Right lobe of liver (tissue), 6 donors: ENCODE measurements around the gene ROCK2. TPM values are rescaled to one million over a fixed set of nuclear protein-coding genes. Genes with fewer than 3 reads are reported as not detected.

Experiments
- ATAC-seq, 4 donors: fragments of 200-7000 bp; cut with Tn5 transposase; one replicate each; pipeline ENCODE4 v1.9.1; 2020; ENCODE audit warnings: mild to moderate bottlenecking in 4 of 4, moderate library complexity in 4 of 4
- DNase-seq, 3 donors: peaks; one replicate each; pipeline ENCODE4 v3.0.0-alpha.2; 2020
- H3K27ac ChIP-seq, 3 donors: fragments of 200-600 bp; one replicate each; pipeline ENCODE4 v1.8.0; 2022
- H3K27me3 ChIP-seq, 2 donors: fragments of 200-600 bp; one replicate each; pipeline ENCODE4 v1.8.0; 2022
- H3K36me3 ChIP-seq, 4 donors: fragments of 200-600 bp; sonication (generic) in 1 of 4; one replicate each; pipeline versions ENCODE4 v1.5.1 to v1.8.0; 2017 to 2022; ENCODE audit warnings: control low read depth in 1 of 4
- H3K4me1 ChIP-seq, 4 donors: fragments of 200-600 bp; sonication (generic) in 1 of 4; one replicate each; pipeline versions ENCODE4 v1.5.1 to v1.8.0; 2017 to 2022; ENCODE audit warnings: control low read depth in 1 of 4
- H3K4me3 ChIP-seq, 3 donors: fragments of 200-600 bp; one replicate each; pipeline ENCODE4 v1.8.0; 2022
- H3K9me3 ChIP-seq, 4 donors: fragments of 200-600 bp; sonication (generic) in 1 of 4; one replicate each; pipeline versions ENCODE4 v1.5.1 to v1.8.0; 2017 to 2022; ENCODE audit warnings: control low read depth in 1 of 4
- POLR2A ChIP-seq: fragments of 450-650 bp; IDR thresholded peaks from one replicate; pipeline ENCODE4 v1.6.1; 2017; ENCODE audit warnings: antibody characterized with exemption, mild to moderate bottlenecking
- WGBS: methylation state at CpG from one replicate; pipeline ENCODE4 v1.1.6; 2018; ENCODE audit warnings: low coverage, low lambda C conversion rate; ENCODE audit not compliant: insufficient coverage; ENCODE audit errors: missing lambda C conversion rate; 5-methylcytosine and 5-hydroxymethylcytosine counted together
- intact Hi-C, 2 donors: fragments of 100-400 bp; cut with DNase I; formaldehyde crosslinking; loops; one replicate each; pipeline versions ENCODE4 v1.11.2 to v1.14.1; 2022
- total RNA-seq, 6 experiments: library from RNA; depleted of rRNA in 2 of 6; stranded (reverse); fragments of >200 nt in 2 of 6; fragmentation: NEBNext Ultra II Directional in 3 of 6; extraction: Animal tissue kit (Norgen Biotek cat#: 25700) in 3 of 6; gene quantifications; one replicate each; pipeline versions ENCODE4 v1.1.0 to v1.2.4, GENCODE V29; 2016 to 2023
- TF ChIP-seq, protein P1 (sequence below), 4 donors: fragments of 200-600 bp in 3 of 4; fragments of 450-650 bp in 1 of 4; IDR thresholded peaks; one replicate each; pipeline versions ENCODE4 v1.5.1 to v1.8.0; 2016 to 2022; ENCODE audit warnings: antibody characterized with exemption in 4 of 4, mild to moderate bottlenecking in 2 of 4
- donor health status: DM: no; HTN: yes; CAD: no.
- donor health status: DM: no; HTN: no; CAD: no.
- donor health status: DM: no; HTN: no; CAD: no.
- donor health status: DM: no; HTN: yes; CAD: no.
- donor health status: DM: no; HTN: yes; CAD: no.

Gene ROCK2
- total RNA-seq, 6 experiments from 2014 or later: 11.6 to 23.9 (median 19.8) TPM

DNA sequence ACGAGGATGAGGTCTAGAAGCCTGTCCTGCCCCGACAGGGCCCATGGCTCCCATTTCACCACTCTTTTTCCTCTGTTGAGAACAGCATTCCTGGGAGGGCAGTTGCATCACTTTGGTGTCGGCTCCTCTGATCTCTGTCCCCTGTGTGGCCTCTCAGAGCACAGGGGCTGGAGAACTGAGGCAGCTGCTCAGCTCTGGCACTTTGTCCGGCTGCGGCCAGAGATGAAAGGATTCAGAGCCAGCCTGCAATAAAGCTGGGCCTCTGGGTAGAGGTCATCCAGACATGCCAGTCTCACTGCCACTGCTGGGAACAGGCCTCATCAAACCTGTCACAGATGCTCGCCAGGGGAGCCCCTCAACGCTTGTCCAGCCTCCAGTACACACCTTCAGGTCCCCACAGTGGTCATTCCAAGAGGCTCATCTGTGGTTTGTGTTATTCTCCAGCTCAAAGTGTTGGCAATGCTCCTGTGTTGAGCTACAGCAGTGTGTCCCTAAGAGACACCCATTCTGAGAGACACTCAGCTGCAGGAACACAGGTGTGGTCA is 13.1 kb upstream of the ROCK2 start:
- ATAC-seq (peak; percentile 82 to 93 (median 90)), DNase-seq (peak; percentile 70 to 93 (median 93))

GRCh38 chr2:11356764-11357163 is 12.3 kb upstream of the ROCK2 start:
- Histone ChIP-seq H3K36me3 (no peaks in the 10 kb centered on the region), H3K27ac (peak overlapping the region in 1 of 3 donors; percentile 81), H3K4me1 (peaks cover 0 to 26% (median 7%) of the 10 kb centered on the region in 4 donors), H3K27me3 (no peaks in the 10 kb centered on the region), H3K9me3 (no peaks in the 10 kb centered on the region), H3K4me3 (no peak overlapping the region)
- WGBS: 55% methylated on average over 3 of the region's 4 CpGs
- DNase-seq (no peak), ATAC-seq (no peak)
- intact Hi-C loops: no loop called here
- no peak for TF ChIP-seq POLR2A
- TF ChIP-seq, protein P1, sequence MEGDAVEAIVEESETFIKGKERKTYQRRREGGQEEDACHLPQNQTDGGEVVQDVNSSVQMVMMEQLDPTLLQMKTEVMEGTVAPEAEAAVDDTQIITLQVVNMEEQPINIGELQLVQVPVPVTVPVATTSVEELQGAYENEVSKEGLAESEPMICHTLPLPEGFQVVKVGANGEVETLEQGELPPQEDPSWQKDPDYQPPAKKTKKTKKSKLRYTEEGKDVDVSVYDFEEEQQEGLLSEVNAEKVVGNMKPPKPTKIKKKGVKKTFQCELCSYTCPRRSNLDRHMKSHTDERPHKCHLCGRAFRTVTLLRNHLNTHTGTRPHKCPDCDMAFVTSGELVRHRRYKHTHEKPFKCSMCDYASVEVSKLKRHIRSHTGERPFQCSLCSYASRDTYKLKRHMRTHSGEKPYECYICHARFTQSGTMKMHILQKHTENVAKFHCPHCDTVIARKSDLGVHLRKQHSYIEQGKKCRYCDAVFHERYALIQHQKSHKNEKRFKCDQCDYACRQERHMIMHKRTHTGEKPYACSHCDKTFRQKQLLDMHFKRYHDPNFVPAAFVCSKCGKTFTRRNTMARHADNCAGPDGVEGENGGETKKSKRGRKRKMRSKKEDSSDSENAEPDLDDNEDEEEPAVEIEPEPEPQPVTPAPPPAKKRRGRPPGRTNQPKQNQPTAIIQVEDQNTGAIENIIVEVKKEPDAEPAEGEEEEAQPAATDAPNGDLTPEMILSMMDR (IDR thresholded peaks at IDR 0.05): no peak

More for the DNA sequence above, 13.1 kb upstream of the ROCK2 start:
- Histone ChIP-seq H3K27me3 (no peaks in the 10 kb centered on the region), H3K36me3 (no peaks in the 10 kb centered on the region), H3K4me3 (no peak overlapping the region), H3K9me3 (no peaks in the 10 kb centered on the region), H3K27ac (peak overlapping the region in 2 of 3 donors; percentile 43 to 81), H3K4me1 (peaks cover 0 to 24% (median 7%) of the 10 kb centered on the region in 4 donors)
- WGBS: no CpG with 5 or more reads among the region's 7 CpGs
- TF ChIP-seq POLR2A: no peak
- TF ChIP-seq, protein P1 (IDR thresholded peaks at IDR 0.05): no peak
- intact Hi-C loops: no loop called here

DNA sequence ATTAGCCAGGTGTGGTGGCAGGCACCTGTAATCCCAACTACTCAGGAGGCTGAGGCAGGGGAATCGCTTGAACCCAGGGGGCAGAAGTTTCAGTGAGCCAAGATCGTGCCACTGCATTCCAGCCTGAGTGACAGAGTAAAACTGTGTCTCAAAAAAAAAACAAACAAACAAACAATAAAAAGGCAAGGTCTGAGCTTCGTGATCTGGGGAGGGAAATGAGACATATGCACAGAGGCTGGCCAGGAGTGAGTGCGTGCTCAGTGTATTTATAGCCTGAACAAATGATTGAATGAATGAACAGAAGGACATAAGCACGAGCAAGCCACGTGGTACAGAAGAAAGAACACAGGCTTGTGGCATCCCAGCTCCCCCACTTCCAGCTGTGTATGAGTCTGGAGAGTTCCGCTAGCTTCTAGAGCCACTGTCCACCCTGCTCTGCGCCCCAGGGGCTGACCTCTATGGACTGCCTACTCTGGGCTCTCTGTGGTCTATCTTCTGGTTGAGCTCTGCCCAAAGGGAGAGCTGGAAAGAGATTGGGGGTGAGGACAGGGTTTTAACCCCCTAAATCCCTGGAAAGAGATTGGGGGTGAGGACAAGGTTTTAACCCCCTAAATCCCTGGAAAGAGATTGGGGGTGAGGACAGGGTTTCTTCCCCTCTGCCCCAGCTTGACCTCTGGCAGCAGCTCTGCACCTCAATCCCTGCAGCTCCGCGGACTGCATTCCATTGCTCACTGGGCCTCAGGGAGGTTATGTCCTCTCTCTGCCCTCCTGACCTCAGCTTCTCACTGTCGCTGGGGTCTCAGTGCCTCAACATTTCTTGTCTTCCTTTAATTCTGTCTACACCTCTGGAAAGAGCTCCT is 11.0 kb upstream of the ROCK2 start:
- intact Hi-C loops: no loop called here
- H3K4me1 ChIP-seq: peaks cover 0 to 26% (median 7%) of the 10 kb centered on the region in 4 donors
- no peaks in the 10 kb centered on the region for H3K27me3 ChIP-seq
- H3K27ac ChIP-seq: no peak overlapping the region
- 91% methylated on average over 8 of the region's 11 CpGs for WGBS
- no peaks in the 10 kb centered on the region for H3K9me3 ChIP-seq
- no peak overlapping the region for H3K4me3 ChIP-seq
- ATAC-seq (no peak), DNase-seq (no peak)
- TF ChIP-seq POLR2A: no peak
- H3K36me3 ChIP-seq: no peaks in the 10 kb centered on the region

GRCh38 chr2:11354363-11355154 is 10.1 kb upstream of the ROCK2 start:
- no peak overlapping the region for H3K4me3 ChIP-seq
- peaks cover 0 to 26% (median 7%) of the 10 kb centered on the region in 4 donors for H3K4me1 ChIP-seq
- H3K27ac ChIP-seq: no peak overlapping the region
- H3K36me3 ChIP-seq: no peaks in the 10 kb centered on the region
- H3K27me3 ChIP-seq: no peaks in the 10 kb centered on the region
- no peak for ATAC-seq
- no peak for DNase-seq
- no peaks in the 10 kb centered on the region for H3K9me3 ChIP-seq
- TF ChIP-seq, protein P1 (IDR thresholded peaks at IDR 0.05): no peak
- TF ChIP-seq POLR2A: no peak
- intact Hi-C loops: no loop called here
- WGBS: 84% methylated on average over 8 of the region's 14 CpGs
